OCI-LY1 (cell line): ENCODE measurements around the gene TRPM3.

Source experiments
- H2AFZ ChIP-seq: fragments of 200-600 bp; sonication (generic), shearing (Covaris generic); 2 replicates; pipeline ENCODE4 v1.6.0; 2014; ENCODE audit warnings: antibody characterized with exemption, mild to moderate bottlenecking, low read length
- H3F3A ChIP-seq: fragments of 200-600 bp; sonication (generic), shearing (Covaris generic); 2 replicates; pipeline ENCODE4 v1.6.0; 2014; ENCODE audit warnings: mild to moderate bottlenecking, antibody characterized with exemption, low read length, moderate library complexity; ENCODE audit not compliant: insufficient read depth
- H3K27ac ChIP-seq: fragments of 200-600 bp; sonication (generic); 2 replicates; pipeline ENCODE4 v1.5.1; 2014; ENCODE audit warnings: low read length, mixed run types, mild to moderate bottlenecking, low read depth; ENCODE audit not compliant: poor library complexity, severe bottlenecking
- H3K27me3 ChIP-seq: fragments of 200-600 bp; sonication (generic); 2 replicates; pipeline ENCODE4 v1.6.0; 2014; ENCODE audit warnings: antibody characterized with exemption, mild to moderate bottlenecking, low read length, moderate library complexity; ENCODE audit not compliant: insufficient read depth
- H3K36me3 ChIP-seq: fragments of 200-600 bp; sonication (generic); 2 replicates; pipeline ENCODE4 v1.6.1; 2014; ENCODE audit warnings: mild to moderate bottlenecking, antibody characterized with exemption, low read length, moderate library complexity, mixed read lengths; ENCODE audit not compliant: insufficient read depth
- H3K4me1 ChIP-seq: fragments of 200-600 bp; sonication (generic); 2 replicates; pipeline ENCODE4 v1.5.1; 2014; ENCODE audit warnings: mild to moderate bottlenecking, low read length, moderate library complexity; ENCODE audit not compliant: insufficient read depth, severe bottlenecking
- H3K4me2 ChIP-seq: fragments of 200-600 bp; sonication (generic), shearing (Covaris generic); 2 replicates; pipeline ENCODE4 v1.6.1; 2014; ENCODE audit warnings: low read length
- H3K4me3 ChIP-seq: fragments of 200-600 bp; sonication (generic); 2 replicates; pipeline ENCODE4 v1.5.1; 2014; ENCODE audit warnings: low read length, low read depth, mild to moderate bottlenecking, mixed read lengths; ENCODE audit not compliant: poor library complexity, severe bottlenecking
- H3K79me2 ChIP-seq: fragments of 200-600 bp; shearing (Covaris generic); 2 replicates; pipeline ENCODE4 v1.6.1; 2016; ENCODE audit warnings: mixed run types, low read length, mixed read lengths; ENCODE audit not compliant: insufficient read depth
- H3K9ac ChIP-seq: fragments of 200-600 bp; sonication (generic), shearing (Covaris generic); 2 replicates; pipeline ENCODE4 v1.6.1; 2014; ENCODE audit warnings: mild to moderate bottlenecking, low read length, mixed read lengths
- H3K9me2 ChIP-seq: fragments of 200-600 bp; sonication (generic), shearing (Covaris generic); 2 replicates; pipeline ENCODE4 v1.6.1; 2014; ENCODE audit warnings: low read depth, mild to moderate bottlenecking, low read length, mixed read lengths
- H3K9me3 ChIP-seq: fragments of 200-600 bp; shearing (Covaris generic); 2 replicates; pipeline ENCODE4 v1.6.1; 2014; ENCODE audit warnings: low read length, mixed read lengths
- H4K20me1 ChIP-seq: fragments of 200-600 bp; sonication (generic), shearing (Covaris generic); 2 replicates; pipeline ENCODE4 v1.6.0; 2016; ENCODE audit warnings: mild to moderate bottlenecking, low read length; ENCODE audit not compliant: insufficient read depth
- EZH2 ChIP-seq: fragments of 200-600 bp; sonication (generic), shearing (Covaris generic); IDR thresholded peaks from 2 replicates; pipeline ENCODE4 v1.8.0; 2017; ENCODE audit warnings: borderline replicate concordance, mixed run types, mild to moderate bottlenecking, antibody characterized with exemption, low read length, moderate library complexity, mixed read lengths
- TF ChIP-seq, protein P1 (sequence below): fragments of 200-600 bp; sonication (generic), shearing (Covaris generic); IDR thresholded peaks from 2 replicates; pipeline ENCODE4 v1.5.1; 2017; ENCODE audit warnings: mild to moderate bottlenecking, antibody characterized with exemption, low read length, moderate library complexity, mixed read lengths

The TRPM3 gene

DNA sequence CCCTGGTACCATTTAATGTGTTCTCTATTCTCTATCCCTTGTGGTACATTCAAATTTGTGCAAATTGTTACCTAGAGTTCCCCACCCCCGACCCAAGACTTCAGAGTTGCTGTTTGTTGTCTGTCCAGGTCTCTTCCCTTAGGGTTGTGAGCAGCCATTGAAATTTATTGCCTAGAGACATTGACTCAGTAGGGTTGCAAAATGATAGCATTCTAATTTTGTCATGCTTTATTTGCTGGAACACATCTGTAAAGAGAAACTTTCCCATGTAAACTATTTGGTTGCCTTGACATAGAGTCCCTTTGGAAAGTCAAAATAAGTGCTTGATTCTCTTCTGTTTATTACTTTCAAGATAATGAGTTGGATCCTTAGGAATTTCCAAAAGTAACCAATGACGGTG lies 615.3 kb downstream of the TRPM3 start:
- no peaks in the 10 kb centered on the region for H3K4me1 ChIP-seq

GRCh38 chr9:70504834-70505233 lies 616.6 kb downstream of the TRPM3 start:
- H3F3A ChIP-seq: no peaks in the 10 kb centered on the region
- no peaks in the 10 kb centered on the region for H3K36me3 ChIP-seq
- no peak overlapping the region for H3K27ac ChIP-seq
- H3K4me3 ChIP-seq: no peak overlapping the region
- TF ChIP-seq, protein P1, sequence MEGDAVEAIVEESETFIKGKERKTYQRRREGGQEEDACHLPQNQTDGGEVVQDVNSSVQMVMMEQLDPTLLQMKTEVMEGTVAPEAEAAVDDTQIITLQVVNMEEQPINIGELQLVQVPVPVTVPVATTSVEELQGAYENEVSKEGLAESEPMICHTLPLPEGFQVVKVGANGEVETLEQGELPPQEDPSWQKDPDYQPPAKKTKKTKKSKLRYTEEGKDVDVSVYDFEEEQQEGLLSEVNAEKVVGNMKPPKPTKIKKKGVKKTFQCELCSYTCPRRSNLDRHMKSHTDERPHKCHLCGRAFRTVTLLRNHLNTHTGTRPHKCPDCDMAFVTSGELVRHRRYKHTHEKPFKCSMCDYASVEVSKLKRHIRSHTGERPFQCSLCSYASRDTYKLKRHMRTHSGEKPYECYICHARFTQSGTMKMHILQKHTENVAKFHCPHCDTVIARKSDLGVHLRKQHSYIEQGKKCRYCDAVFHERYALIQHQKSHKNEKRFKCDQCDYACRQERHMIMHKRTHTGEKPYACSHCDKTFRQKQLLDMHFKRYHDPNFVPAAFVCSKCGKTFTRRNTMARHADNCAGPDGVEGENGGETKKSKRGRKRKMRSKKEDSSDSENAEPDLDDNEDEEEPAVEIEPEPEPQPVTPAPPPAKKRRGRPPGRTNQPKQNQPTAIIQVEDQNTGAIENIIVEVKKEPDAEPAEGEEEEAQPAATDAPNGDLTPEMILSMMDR: no peak
- no peak for TF ChIP-seq EZH2
- no peak overlapping the region for H3K4me2 ChIP-seq
- H2AFZ ChIP-seq: no peak overlapping the region
- H3K9me2 ChIP-seq: no peaks in the 10 kb centered on the region
- no peaks in the 10 kb centered on the region for H3K4me1 ChIP-seq
- no peaks in the 10 kb centered on the region for H4K20me1 ChIP-seq
- H3K79me2 ChIP-seq: no peaks in the 10 kb centered on the region
- no peak overlapping the region for H3K9ac ChIP-seq
- peaks cover 1% of the 10 kb centered on the region; the same call in 1 of the 2 replicates for H3K9me3 ChIP-seq
- no peaks in the 10 kb centered on the region for H3K27me3 ChIP-seq

More for the DNA sequence above, 615.3 kb downstream of the TRPM3 start:
- no peaks in the 10 kb centered on the region for H4K20me1 ChIP-seq
- H3K79me2 ChIP-seq: no peaks in the 10 kb centered on the region
- no peak overlapping the region for H3K9ac ChIP-seq
- no peak overlapping the region for H3K4me2 ChIP-seq
- H3K27me3 ChIP-seq: no peaks in the 10 kb centered on the region
- H3K4me3 ChIP-seq: no peak overlapping the region
- H3K27ac ChIP-seq: no peak overlapping the region
- no peak overlapping the region for H2AFZ ChIP-seq
- H3K9me3 ChIP-seq: peaks cover 4% of the 10 kb centered on the region; the same call in 1 of the 2 replicates
- no peaks in the 10 kb centered on the region for H3K36me3 ChIP-seq
- no peaks in the 10 kb centered on the region for H3F3A ChIP-seq
- TF ChIP-seq EZH2: no peak
- TF ChIP-seq, protein P1: no peak
- H3K9me2 ChIP-seq: no peaks in the 10 kb centered on the region

GRCh38 chr9:70502690-70503089 lies 618.7 kb downstream of the TRPM3 start:
- H3K9me3 ChIP-seq: no peaks in the 10 kb centered on the region

More at GRCh38 chr9:70502690-70503089, 618.7 kb downstream of the TRPM3 start:
- no peaks in the 10 kb centered on the region for H3K27me3 ChIP-seq
- H2AFZ ChIP-seq: no peak overlapping the region
- H3K9me2 ChIP-seq: no peaks in the 10 kb centered on the region
- H3K36me3 ChIP-seq: no peaks in the 10 kb centered on the region
- H3K27ac ChIP-seq: no peak overlapping the region
- no peak overlapping the region for H3K4me3 ChIP-seq
- no peak overlapping the region for H3K4me2 ChIP-seq
- TF ChIP-seq EZH2: no peak
- TF ChIP-seq, protein P1: no peak
- H3K79me2 ChIP-seq: no peaks in the 10 kb centered on the region
- no peaks in the 10 kb centered on the region for H3K4me1 ChIP-seq
- H3F3A ChIP-seq: no peaks in the 10 kb centered on the region
- H3K9ac ChIP-seq: no peak overlapping the region
- no peaks in the 10 kb centered on the region for H4K20me1 ChIP-seq
